Peyer's patch (tissue), 4 donors: Measurements from ENCODE around the gene ARID1B.

ENCODE experiments used
- POLR2A ChIP-seq, 2 donors: fragments of 450-650 bp; IDR thresholded peaks; one replicate each; pipeline ENCODE4 v1.5.1; 2017; ENCODE audit warnings: antibody characterized with exemption in 2 of 2, mild to moderate bottlenecking in 2 of 2, moderate library complexity in 2 of 2
- TF ChIP-seq, protein P1 (sequence below), 6 experiments: fragments of 450-650 bp in 4 of 6; fragments of 200-600 bp in 2 of 6; sonication (generic) in 1 of 6; IDR thresholded peaks; one replicate each; pipeline ENCODE4 v1.5.1; 2017 to 2019; ENCODE audit warnings: antibody characterized with exemption in 6 of 6, mild to moderate bottlenecking in 3 of 6, moderate library complexity in 1 of 6

DNA sequence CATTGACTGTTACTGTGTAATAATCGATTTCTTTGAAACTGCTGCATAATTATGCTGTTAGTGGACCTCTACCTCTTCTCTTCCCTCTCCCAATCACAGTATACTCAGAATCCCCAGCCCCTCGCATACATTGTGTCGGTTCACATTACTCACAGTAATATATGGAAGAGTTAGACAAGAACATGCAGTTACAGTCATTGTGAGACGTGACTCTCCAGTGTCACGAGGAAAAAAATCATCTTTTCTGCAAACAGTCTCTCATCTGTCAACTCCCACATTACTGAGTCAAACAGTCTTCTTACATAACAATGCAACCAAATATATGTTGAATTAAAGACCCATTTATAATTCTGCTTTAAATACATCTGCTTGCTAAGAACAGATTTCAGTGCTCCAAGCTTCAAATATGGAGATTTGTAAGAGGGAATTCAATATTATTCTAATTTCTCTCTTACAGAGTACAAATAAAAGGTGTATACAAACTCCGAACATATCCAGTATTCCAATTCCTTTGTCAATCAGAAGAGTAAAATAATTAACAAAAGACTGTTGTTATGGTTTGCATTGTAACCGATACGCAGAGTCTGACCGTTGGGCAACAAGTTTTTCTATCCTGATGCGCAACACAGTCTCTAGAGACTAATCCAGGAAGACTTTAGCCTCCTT, 432.8 kb downstream of the ARID1B start:
- TF ChIP-seq, protein P1, sequence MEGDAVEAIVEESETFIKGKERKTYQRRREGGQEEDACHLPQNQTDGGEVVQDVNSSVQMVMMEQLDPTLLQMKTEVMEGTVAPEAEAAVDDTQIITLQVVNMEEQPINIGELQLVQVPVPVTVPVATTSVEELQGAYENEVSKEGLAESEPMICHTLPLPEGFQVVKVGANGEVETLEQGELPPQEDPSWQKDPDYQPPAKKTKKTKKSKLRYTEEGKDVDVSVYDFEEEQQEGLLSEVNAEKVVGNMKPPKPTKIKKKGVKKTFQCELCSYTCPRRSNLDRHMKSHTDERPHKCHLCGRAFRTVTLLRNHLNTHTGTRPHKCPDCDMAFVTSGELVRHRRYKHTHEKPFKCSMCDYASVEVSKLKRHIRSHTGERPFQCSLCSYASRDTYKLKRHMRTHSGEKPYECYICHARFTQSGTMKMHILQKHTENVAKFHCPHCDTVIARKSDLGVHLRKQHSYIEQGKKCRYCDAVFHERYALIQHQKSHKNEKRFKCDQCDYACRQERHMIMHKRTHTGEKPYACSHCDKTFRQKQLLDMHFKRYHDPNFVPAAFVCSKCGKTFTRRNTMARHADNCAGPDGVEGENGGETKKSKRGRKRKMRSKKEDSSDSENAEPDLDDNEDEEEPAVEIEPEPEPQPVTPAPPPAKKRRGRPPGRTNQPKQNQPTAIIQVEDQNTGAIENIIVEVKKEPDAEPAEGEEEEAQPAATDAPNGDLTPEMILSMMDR (IDR thresholded peaks at IDR 0.05), result no peak
- no peak for TF ChIP-seq POLR2A (IDR thresholded peaks at IDR 0.05)
